DMS 273 (cell line): ENCODE measurements around the gene CREB1.

Source experiments
- DNase-seq: peaks from one replicate; lab custom pipeline; 2025; ENCODE audit not compliant: unreplicated experiment; lab: John Stamatoyannopoulos, UW

Gene CREB1

GRCh38 chr2:207540431-207540830, 10.7 kb downstream of the CREB1 start:
- DNase-seq, result no peak

GRCh38 chr2:207541933-207542332, 12.2 kb downstream of the CREB1 start:
- DNase-seq, result no peak

GRCh38 chr2:207543272-207543671, 13.5 kb downstream of the CREB1 start:
- no peak for DNase-seq

- DNase-seq, result no peak
Observed at GRCh38 chr2:207546822-207547221, 17.1 kb downstream of the CREB1 start.

GRCh38 chr2:207549145-207549544, 19.4 kb downstream of the CREB1 start:
- DNase-seq, result no peak

- DNase-seq, result no peak
Observed at GRCh38 chr2:207558079-207558491, 28.3 kb downstream of the CREB1 start.

- no peak for DNase-seq
Observed at GRCh38 chr2:207561386-207562080, 31.8 kb downstream of the CREB1 start.

GRCh38 chr2:207565736-207566500, 36.2 kb downstream of the CREB1 start:
- DNase-seq, result no peak

- DNase-seq, result no peak
Observed at GRCh38 chr2:207567671-207568070, 37.9 kb downstream of the CREB1 start.

- no peak for DNase-seq
Observed at GRCh38 chr2:207571370-207571769, 41.6 kb downstream of the CREB1 start.

- no peak for DNase-seq
Observed at GRCh38 chr2:207584952-207585351, 55.2 kb downstream of the CREB1 start.

- no peak for DNase-seq
Observed at GRCh38 chr2:207587305-207587704, 57.5 kb downstream of the CREB1 start.

- DNase-seq, result no peak
Observed at GRCh38 chr2:207589143-207589542, 59.4 kb downstream of the CREB1 start.

- DNase-seq, result no peak
Observed at GRCh38 chr2:207593277-207593676, 63.5 kb downstream of the CREB1 start.

- DNase-seq, result no peak
Observed at GRCh38 chr2:207594264-207594663, 64.5 kb downstream of the CREB1 start.

GRCh38 chr2:207594731-207595130, 65.0 kb downstream of the CREB1 start:
- DNase-seq, result no peak

GRCh38 chr2:207599636-207600035, 69.9 kb downstream of the CREB1 start:
- DNase-seq, result no peak

- no peak for DNase-seq
Observed at GRCh38 chr2:207600231-207600630, 70.5 kb downstream of the CREB1 start.

GRCh38 chr2:207601774-207602173, 72.0 kb downstream of the CREB1 start:
- no peak for DNase-seq

GRCh38 chr2:207603486-207603885, 73.7 kb downstream of the CREB1 start:
- DNase-seq, result no peak

- no peak for DNase-seq
Observed at GRCh38 chr2:207606399-207606798, 76.6 kb downstream of the CREB1 start.

- DNase-seq, result no peak
Observed at GRCh38 chr2:207606829-207607228, 77.1 kb downstream of the CREB1 start.

GRCh38 chr2:207612714-207613113, 83.0 kb downstream of the CREB1 start:
- no peak for DNase-seq
